Activated naive CD4-positive, alpha-beta T cell treated with anti-CD3 and anti-CD28 coated beads, Interleukin-2, amount 50 U/mL, for 24 hours (primary cell): ENCODE results near the gene C11orf16.
"Not testable (repeated sequence)": the region's sequence is repeated elsewhere in the genome, so short reads cannot be mapped to it uniquely, and the experiment has no call there.

Experiments
- H3K27ac Mint-ChIP-seq: one replicate; pipeline ENCODE4 v1.8.0; 2021; ENCODE audit warnings: mild to moderate bottlenecking, mixed read lengths
- H3K27me3 Mint-ChIP-seq: one replicate; pipeline ENCODE4 v1.8.0; 2021; ENCODE audit warnings: mixed read lengths
- H3K36me3 Mint-ChIP-seq: one replicate; pipeline ENCODE4 v1.8.0; 2021; ENCODE audit warnings: mixed read lengths
- H3K4me1 Mint-ChIP-seq: one replicate; pipeline ENCODE4 v1.8.0; 2021; ENCODE audit warnings: mixed read lengths
- H3K4me3 Mint-ChIP-seq: one replicate; pipeline ENCODE4 v1.8.0; 2021; ENCODE audit warnings: mild to moderate bottlenecking, mixed read lengths
- H3K9me3 Mint-ChIP-seq: one replicate; pipeline ENCODE4 v1.8.0; 2021; ENCODE audit warnings: mixed read lengths

Gene C11orf16

GRCh38 chr11:8917157-8917825 is 15.5 kb downstream of the C11orf16 start:
- no peak overlapping the region for H3K4me3 Mint-ChIP-seq
- H3K27ac Mint-ChIP-seq: no peak overlapping the region
- H3K9me3 Mint-ChIP-seq: no peaks in the 10 kb centered on the region
- H3K4me1 Mint-ChIP-seq: peaks cover 19% of the 10 kb centered on the region
- H3K36me3 Mint-ChIP-seq: peaks cover 6% of the 10 kb centered on the region
- no peaks in the 10 kb centered on the region for H3K27me3 Mint-ChIP-seq

GRCh38 chr11:8914661-8915018 is 18.1 kb downstream of the C11orf16 start:
- Mint-ChIP-seq H3K27ac (peak overlapping the region; percentile 94), H3K36me3 (peaks cover 6% of the 10 kb centered on the region), H3K4me3 (peak overlapping the region; percentile 79), H3K9me3 (no peaks in the 10 kb centered on the region), H3K4me1 (peaks cover 32% of the 10 kb centered on the region), H3K27me3 (no peaks in the 10 kb centered on the region)

GRCh38 chr11:8913961-8914660 is 18.6 kb downstream of the C11orf16 start:
- no peaks in the 10 kb centered on the region for H3K27me3 Mint-ChIP-seq
- no peaks in the 10 kb centered on the region for H3K9me3 Mint-ChIP-seq
- peaks cover 6% of the 10 kb centered on the region for H3K36me3 Mint-ChIP-seq
- H3K4me3 Mint-ChIP-seq: peak overlapping the region; percentile 79
- H3K27ac Mint-ChIP-seq: peak overlapping the region; percentile 94
- peaks cover 37% of the 10 kb centered on the region for H3K4me1 Mint-ChIP-seq

GRCh38 chr11:8911029-8911823 is 21.5 kb downstream of the C11orf16 start, which contains the start of gene AKIP1:
AKIP1 (plus strand) TSS chr11:8911189; CDS start chr11:8911450, 261 bp downstream.
- Mint-ChIP-seq H3K36me3 (no peaks in the 10 kb centered on the region), H3K4me1 (peaks cover 49% of the 10 kb centered on the region), H3K9me3 (no peaks in the 10 kb centered on the region), H3K27me3 (no peaks in the 10 kb centered on the region), H3K4me3 (peak within 1 kb of the TSS; percentile 95), H3K27ac (peak within 1 kb of the TSS; percentile 88)

GRCh38 chr11:8910649-8911026 is 22.1 kb downstream of the C11orf16 start:
- H3K4me1 Mint-ChIP-seq: peaks cover 51% of the 10 kb centered on the region
- no peaks in the 10 kb centered on the region for H3K9me3 Mint-ChIP-seq
- peak overlapping the region; percentile 84 for H3K4me3 Mint-ChIP-seq
- H3K27me3 Mint-ChIP-seq: no peaks in the 10 kb centered on the region
- no peaks in the 10 kb centered on the region for H3K36me3 Mint-ChIP-seq
- no peak overlapping the region for H3K27ac Mint-ChIP-seq

- peaks cover 39% of the 10 kb centered on the region for H3K4me1 Mint-ChIP-seq
- H3K27me3 Mint-ChIP-seq: no peaks in the 10 kb centered on the region
- H3K9me3 Mint-ChIP-seq: no peaks in the 10 kb centered on the region
- no peak overlapping the region for H3K27ac Mint-ChIP-seq
- no peak overlapping the region for H3K4me3 Mint-ChIP-seq
- no peaks in the 10 kb centered on the region for H3K36me3 Mint-ChIP-seq
Measured at GRCh38 chr11:8908099-8908498, 24.6 kb downstream of the C11orf16 start.

- Mint-ChIP-seq H3K36me3 (peaks cover 3% of the 10 kb centered on the region), H3K4me3 (no peak overlapping the region), H3K27me3 (peaks cover 3% of the 10 kb centered on the region), H3K4me1 (peaks cover 35% of the 10 kb centered on the region), H3K27ac (no peak overlapping the region), H3K9me3 (peaks cover 4% of the 10 kb centered on the region)
Measured at GRCh38 chr11:8907116-8907515, 25.6 kb downstream of the C11orf16 start.

- H3K4me3 Mint-ChIP-seq: no peak overlapping the region
- H3K27me3 Mint-ChIP-seq: peaks cover 3% of the 10 kb centered on the region
- peaks cover 5% of the 10 kb centered on the region for H3K9me3 Mint-ChIP-seq
- H3K36me3 Mint-ChIP-seq: peaks cover 8% of the 10 kb centered on the region
- H3K4me1 Mint-ChIP-seq: peaks cover 34% of the 10 kb centered on the region
- no peak overlapping the region for H3K27ac Mint-ChIP-seq
Measured at GRCh38 chr11:8905528-8906165, 27.1 kb downstream of the C11orf16 start.

- Mint-ChIP-seq H3K27ac (no peak overlapping the region), H3K9me3 (peaks cover 8% of the 10 kb centered on the region), H3K4me3 (no peak overlapping the region), H3K4me1 (no peaks in the 10 kb centered on the region), H3K27me3 (peaks cover 4% of the 10 kb centered on the region), H3K36me3 (peaks cover 11% of the 10 kb centered on the region)
Measured at GRCh38 chr11:8899119-8899753, 33.5 kb downstream of the C11orf16 start.

GRCh38 chr11:8891185-8891584 is 41.6 kb downstream of the C11orf16 start:
- H3K27me3 Mint-ChIP-seq, H3K4me3 Mint-ChIP-seq, H3K27ac Mint-ChIP-seq, H3K36me3 Mint-ChIP-seq, H3K4me1 Mint-ChIP-seq, H3K9me3 Mint-ChIP-seq: not testable (repeated sequence)

GRCh38 chr11:8886322-8886721 is 46.4 kb downstream of the C11orf16 start:
- Mint-ChIP-seq H3K36me3 (peaks cover 2% of the 10 kb centered on the region), H3K9me3 (no peaks in the 10 kb centered on the region), H3K4me1 (no peaks in the 10 kb centered on the region), H3K27ac (no peak overlapping the region), H3K4me3 (no peak overlapping the region), H3K27me3 (peaks cover 8% of the 10 kb centered on the region)

- not testable (repeated sequence) for H3K36me3 Mint-ChIP-seq, H3K4me3 Mint-ChIP-seq, H3K27me3 Mint-ChIP-seq, H3K27ac Mint-ChIP-seq, H3K4me1 Mint-ChIP-seq, H3K9me3 Mint-ChIP-seq
Measured at GRCh38 chr11:8881585-8881984, 51.2 kb downstream of the C11orf16 start.

- Mint-ChIP-seq H3K4me1 (peaks cover 7% of the 10 kb centered on the region), H3K27me3 (peaks cover 9% of the 10 kb centered on the region), H3K36me3 (no peaks in the 10 kb centered on the region), H3K9me3 (no peaks in the 10 kb centered on the region), H3K27ac (no peak overlapping the region), H3K4me3 (no peak overlapping the region)
Measured at GRCh38 chr11:8878771-8879170, 54.0 kb downstream of the C11orf16 start.

GRCh38 chr11:8873741-8874405 is 58.9 kb downstream of the C11orf16 start:
- no peak overlapping the region for H3K27ac Mint-ChIP-seq
- H3K4me1 Mint-ChIP-seq: peaks cover 14% of the 10 kb centered on the region

GRCh38 chr11:8871962-8872361 is 60.8 kb downstream of the C11orf16 start:
- Mint-ChIP-seq H3K36me3 (no peaks in the 10 kb centered on the region), H3K9me3 (no peaks in the 10 kb centered on the region), H3K4me3 (no peak overlapping the region), H3K27ac (no peak overlapping the region), H3K27me3 (peaks cover 22% of the 10 kb centered on the region), H3K4me1 (peaks cover 14% of the 10 kb centered on the region)

More at GRCh38 chr11:8873741-8874405, 58.9 kb downstream of the C11orf16 start:
- Mint-ChIP-seq H3K36me3 (no peaks in the 10 kb centered on the region), H3K9me3 (no peaks in the 10 kb centered on the region), H3K4me3 (no peak overlapping the region), H3K27me3 (peaks cover 19% of the 10 kb centered on the region)
